OCI-M2 (cell line): ENCODE measurements around the gene IBA57.
"Not testable (repeated sequence)": the region's sequence is repeated elsewhere in the genome, so short reads cannot be mapped to it uniquely, and the experiment has no call there.

ENCODE experiments used
- DNase-seq: peaks from one replicate; lab custom pipeline; 2025; ENCODE audit not compliant: unreplicated experiment; lab: John Stamatoyannopoulos, UW

IBA57 gene

DNA sequence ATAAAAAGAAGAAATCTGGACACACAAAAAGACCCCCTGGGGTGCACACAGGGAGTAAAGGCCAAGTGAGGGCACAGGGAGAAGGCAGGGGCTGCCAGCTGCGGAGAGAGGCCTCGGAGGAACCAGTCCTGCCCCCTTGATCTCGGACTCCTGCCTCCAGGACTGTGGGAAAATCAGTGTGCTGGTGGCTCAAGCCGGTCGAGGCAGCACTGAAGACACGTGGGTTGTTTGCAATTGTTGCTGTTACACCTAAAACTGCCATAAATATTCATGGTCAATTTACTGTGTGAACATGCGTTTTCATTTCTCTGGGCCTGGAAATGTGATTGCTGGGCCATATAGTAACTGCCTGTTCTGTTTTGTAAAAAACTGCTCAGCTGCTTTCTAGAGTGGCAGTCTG, 18.5 kb downstream of the IBA57 start:
- DNase-seq = no peak

DNA sequence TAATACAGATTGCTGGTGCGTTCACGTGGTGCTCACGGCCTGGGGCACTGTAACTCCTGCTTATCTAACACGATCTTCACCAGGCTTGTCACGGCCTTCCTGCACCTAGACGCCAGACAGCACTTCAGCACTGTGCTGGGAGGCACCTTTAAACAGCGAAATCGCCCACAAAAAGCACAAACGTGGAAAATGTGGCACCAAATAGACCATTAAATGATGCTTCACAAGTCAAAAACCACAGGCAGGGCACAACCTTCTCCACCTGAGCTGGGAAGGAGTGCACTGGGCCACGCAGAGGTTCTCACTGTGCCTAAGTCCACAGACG, 20.0 kb downstream of the IBA57 start:
- DNase-seq = no peak

DNA sequence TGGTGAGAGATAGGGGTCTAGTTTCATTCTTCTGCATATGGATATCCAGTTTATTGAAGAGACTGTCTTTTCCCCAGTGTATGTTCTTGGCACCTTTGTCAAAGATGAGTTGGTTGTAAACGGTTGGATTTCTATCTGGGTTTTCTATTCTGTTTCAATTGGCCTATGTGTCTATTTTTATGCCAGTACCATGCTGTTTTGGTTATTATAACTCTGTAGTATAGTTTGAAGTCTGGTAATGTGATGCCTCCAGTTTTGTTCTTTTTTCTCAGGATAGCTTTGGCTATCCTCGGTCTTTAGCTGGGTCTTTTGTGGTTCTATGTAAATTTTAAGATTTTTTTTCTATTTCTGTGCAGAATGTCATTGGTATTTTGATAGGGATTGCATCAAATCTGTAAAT, 22.6 kb downstream of the IBA57 start:
- DNase-seq = not testable (repeated sequence)

DNA sequence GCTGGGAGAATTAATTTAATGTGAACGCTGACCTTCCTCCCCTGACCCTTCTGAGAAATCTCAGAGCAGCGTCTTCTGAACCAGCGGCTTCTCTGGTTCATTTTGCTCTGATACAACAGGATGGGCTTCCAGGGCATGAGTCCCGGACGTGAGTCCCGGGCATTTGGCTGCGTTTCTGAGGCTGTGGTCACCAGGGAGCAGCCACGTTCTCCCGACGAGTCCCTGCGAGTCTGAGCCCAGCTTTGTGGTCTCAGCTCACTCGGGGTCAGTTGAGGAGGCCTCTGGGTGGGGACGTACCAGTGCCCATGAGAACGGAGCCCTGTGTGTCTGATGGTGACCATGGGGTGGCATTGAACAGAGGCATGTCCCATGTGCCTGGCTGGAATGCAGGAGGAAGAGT, 24.6 kb downstream of the IBA57 start:
- no peak for DNase-seq

DNA sequence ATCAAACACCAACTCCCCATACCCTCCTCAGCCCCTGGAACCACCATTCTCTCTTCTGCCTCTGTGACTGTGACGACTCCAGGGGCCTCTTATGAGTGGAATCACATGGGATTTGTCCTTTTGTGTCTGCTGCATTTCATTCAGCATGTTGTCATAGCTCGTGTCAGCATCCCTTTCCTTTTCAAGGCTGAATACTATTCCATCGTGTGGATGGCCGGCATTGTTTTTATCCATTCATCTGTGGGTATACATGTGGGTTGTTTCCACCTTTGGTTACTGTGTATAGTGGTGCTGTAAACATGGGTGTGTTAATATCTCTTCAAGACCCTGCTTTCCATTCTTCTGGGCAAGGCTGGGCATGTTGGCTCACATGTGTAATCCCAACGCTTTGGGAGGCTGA, 25.2 kb downstream of the IBA57 start:
- DNase-seq = no peak

DNA sequence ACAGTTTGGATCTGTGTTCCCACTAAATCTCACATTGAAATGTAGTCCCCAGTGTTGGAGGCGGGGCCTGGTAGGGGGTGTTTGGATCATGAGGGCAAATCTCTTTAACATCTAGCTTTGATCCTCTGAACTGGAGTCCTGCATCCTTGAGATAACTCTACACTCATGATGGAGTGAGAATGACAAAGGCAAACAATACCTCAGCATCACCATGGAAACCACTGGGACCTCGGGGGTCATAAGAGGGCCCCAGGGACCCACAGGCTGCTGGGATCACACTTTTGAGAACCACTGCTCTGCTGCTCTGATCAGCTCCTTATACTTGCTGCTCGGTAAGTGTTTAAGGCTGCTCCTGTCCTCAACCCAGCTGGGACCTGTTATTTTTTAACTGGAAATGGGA, 28.8 kb downstream of the IBA57 start:
- no peak for DNase-seq

DNA sequence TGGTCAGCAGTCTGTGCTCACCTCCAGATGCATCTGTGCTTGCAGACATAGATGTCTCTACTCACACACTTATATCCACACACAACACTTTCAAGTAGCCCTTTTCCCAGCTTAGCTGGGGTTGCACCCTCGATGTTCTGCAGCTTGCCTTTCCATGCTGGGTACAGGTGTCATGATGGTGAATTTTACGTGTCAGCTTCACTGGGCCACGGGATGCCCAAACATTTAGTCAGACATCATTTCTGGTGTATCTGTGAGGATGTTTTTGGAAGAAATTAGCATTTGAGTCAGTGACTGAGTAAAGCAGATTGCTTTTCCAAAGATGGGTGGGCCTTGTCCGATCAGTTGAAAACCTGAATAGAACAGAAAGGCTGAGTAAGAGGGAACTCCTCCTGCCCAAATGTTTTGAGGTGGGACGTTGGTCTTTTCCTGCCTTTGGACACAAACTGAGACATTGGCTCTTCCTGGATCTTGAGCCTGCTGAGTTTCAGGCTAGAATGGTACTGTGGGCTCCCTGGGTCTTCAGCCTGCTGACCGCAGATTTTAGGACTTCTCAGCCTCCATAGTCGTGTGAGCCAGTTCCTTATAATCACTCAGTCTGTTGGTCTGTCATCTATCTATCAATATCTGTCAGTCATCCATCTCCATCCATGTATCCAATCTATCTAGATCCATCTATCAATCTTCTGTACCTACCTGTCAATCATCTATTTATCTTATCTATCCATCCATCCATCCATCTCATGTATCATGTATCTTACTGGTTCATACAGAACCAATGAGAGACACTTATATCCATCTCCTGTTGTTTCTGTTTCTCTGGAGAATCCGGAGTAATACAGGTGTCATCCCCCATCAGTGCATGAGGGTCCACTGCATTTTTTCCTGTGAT, 29.6 kb downstream of the IBA57 start:
- DNase-seq = no peak

DNA sequence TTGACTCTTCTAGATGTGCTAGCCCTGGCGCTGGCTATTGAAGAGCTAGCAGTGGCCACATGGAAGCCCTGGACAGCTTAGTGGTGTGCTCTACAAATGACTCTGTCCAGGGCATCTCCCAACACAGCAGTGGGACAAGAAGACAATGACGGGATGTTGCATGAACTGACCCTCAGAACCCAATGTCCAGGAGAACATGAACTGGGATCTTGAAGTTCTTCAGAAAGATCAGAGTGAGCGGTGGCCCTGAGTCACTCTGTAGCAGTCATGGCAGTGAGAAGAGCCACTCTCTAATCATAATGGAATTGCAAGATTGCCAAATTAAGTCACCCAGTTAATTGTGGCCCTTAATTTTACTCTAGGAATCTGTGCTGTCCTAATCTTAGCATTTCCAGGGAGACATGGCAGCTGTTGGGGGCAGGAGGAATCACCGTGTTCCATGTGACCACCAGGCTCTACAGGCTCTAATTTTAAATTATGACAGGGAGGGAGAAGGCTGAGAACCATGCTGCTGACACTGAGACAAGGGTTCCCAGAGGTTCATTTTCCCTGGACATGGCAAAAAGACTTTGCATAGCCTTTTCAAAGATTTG, 32.0 kb downstream of the IBA57 start:
- DNase-seq = no peak

DNA sequence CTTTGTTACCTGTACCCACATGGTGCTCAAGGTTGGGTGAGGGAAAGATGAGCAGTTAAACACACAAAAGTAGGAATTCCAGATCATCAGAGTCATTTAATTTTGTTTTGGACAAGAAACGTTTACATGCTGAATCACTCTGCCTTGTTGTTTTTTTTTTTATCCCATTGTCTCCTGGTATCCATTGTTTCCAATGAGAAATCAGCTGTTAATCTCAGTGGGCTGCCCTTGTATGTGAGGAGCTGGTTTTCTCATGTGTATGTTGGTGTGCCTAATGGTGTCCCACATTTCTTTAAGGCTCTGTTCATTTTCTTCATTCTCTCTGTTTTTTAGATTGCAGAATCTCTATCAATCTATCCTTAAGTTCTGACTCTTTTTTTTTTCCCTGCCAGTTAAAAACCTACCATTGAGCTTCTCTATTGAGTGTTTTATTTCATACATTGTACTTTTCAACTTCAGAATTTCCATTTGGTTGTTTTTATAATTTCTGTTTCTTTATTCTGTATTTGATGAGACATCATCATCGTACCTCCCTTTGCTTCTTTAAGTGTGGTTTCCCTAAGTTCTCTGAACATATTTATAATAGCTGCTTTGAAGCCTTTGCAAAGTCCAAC, 33.5 kb downstream of the IBA57 start:
- DNase-seq = no peak

DNA sequence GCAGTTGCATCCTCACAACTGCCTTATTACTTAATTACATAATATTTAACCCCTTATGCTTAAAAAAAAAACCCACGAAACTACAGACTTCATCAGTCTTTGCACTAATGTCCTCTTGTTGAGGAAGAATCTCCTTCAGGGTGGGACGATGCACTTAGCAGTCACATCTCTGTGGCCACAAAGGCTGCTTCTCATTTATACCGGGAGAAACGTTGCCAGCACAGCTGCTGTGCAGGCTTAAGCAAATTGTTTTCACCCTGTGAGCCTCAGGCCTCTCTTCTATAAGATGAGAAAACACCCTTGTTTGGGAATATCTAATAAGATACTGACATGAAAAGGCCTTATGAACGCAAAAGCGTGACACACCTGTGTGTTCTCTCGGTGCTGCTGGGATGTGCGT, 39.4 kb downstream of the IBA57 start:
- no peak for DNase-seq

DNA sequence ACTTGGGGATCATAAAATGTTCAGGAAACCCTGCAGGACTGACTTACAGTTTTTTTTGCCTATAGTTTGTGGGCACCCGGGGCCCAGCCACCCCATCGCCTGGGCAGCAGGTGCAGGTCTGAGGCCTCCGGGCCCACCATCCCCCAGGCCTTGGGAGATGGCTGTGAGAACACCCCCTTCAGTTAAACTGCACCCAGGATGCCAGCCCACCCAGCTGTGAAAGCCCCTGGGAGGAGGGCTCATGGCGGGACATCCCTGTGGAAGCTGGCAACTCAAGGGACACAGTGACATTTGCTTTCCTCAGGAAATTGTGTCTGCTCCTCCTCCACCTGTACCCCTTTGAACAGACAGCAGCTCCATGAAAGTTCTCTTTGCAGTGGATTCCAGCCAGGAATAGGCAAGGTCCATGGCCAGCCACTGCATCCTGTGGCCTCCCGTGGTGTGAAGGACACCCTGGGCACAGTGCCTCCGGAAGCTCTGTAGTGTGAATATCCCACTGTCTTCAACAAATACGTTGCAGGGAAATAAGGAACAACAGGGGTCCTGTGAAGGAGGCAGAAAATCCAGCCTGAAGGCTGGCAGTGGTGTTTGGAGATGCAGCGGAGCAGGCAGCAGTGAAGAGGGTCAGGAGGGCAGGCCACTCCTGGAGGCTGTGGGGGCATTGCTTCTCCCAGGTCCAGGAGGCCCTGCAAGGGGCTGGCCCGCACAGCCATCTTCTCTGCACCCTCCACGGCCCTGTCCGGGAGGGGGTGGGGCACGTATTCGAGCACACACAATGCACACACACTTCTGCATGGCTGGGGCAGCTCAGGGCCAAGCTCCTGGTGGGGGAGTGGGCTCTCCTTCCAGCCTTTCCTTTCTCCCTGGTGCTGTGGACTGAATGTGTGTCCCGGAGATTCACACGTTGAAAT, 40.2 kb downstream of the IBA57 start:
- no peak for DNase-seq

DNA sequence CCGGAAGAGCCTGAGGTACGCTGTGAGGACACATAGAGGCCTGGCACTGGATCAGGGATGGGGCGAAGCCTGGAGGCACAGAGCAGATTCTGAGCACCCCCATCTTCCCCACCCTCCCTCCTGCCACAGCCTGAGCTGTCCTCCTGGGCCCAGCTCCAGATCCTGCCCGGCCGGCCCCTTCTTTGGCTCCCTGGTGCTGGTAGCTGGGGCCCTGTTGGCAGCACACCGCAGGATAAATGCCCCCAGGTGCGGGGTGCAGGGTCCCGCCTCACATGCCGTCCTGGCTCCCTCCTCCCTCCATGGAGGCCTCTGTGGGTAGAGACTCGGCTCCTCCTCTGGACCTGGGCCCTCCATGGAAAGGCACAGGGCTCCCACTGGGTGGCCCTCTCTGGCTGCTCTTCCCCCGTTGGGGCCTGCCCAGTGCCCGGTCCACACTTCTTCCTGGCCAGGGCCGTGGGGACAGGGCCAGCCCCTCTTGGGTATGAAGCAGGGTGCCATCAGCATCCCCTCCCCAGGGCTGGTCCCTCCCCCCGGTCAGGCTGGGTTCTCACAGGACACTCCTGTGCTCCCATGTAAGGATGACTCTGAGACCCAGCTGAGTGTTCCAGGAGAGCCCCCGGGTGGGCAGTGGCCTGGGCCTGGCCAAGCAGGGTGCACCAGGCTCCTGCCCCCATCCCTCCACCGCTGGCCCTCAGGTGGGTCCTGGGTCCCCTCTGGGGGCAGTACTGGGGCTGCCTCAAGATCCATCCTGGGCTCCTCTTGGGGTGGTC, 41.2 kb downstream of the IBA57 start:
- no peak for DNase-seq

DNA sequence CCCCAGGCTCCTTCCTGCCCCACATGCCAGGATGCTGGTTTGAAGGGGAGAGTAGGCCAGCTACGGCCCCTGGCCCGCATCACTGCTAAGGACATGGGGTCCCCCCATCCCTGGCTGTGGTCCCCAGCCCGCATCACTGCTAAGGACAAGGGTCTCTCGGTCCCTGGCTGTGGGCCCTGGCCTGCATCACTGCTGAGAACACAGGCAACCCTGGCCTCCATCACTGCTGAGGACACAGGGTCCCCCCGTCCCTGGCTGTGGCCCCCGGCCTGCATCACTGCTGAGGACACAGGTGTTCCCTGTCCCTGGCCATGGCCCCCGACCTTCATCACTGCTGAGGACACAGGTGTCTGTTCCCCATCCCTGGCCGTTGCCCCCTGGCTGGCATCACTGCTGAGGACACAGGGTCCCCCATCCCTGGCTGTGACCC, 41.8 kb downstream of the IBA57 start:
- DNase-seq = no peak

DNA sequence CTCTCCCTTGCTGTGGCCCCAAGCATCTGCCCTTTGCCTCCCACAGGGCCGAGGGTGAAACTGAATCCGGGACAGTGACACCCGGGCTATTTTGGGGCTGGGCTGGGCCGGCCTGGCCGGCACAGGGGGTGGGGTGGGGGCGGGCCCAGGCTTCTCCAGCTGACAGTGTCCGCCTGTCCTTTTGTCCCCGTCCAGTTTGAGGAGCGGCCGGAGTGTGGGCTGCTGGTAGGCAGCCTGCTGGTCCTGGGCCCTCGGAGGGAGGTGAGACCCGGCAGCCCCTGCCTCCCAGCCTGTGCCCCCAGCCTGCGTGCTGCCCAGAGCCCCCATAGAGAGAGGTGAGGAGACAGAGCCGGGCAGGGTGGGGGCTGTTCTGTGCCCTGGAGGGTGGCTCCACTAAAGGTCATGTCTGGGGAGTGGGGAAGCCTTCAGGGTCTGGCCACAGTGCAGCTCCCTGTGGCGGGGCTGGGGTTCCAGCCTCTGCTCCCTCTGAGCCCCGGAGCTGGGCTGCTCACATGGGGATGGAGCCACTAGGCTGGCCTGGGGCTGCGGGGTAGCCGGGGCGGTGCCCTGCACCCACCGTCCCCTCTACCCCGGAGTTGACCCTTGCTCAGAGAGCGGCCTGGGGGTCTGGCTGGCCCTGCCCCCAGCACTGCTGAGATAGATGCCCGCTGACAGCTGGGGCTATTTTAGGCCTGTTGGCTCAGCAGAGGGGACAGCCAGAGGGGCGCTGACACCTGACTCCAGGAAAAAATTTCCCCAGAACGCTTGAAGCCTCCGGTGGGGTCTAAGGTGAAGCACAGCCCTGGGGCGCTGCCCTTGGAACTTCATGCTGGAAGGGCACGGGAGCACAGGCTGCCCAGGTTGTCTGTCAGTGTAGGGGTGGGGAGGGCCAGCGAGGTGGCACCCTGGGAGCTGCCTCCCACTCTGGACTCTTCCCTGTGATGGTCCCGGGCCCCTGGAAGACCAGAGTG, 42.5 kb downstream of the IBA57 start, which contains the start of gene OBSCN:
Gene OBSCN (plus strand): TSS at position 194 of the 971 bp plus-strand sequence. CDS start 3,740 bp downstream, outside the sequence.
- DNase-seq = no peak

DNA sequence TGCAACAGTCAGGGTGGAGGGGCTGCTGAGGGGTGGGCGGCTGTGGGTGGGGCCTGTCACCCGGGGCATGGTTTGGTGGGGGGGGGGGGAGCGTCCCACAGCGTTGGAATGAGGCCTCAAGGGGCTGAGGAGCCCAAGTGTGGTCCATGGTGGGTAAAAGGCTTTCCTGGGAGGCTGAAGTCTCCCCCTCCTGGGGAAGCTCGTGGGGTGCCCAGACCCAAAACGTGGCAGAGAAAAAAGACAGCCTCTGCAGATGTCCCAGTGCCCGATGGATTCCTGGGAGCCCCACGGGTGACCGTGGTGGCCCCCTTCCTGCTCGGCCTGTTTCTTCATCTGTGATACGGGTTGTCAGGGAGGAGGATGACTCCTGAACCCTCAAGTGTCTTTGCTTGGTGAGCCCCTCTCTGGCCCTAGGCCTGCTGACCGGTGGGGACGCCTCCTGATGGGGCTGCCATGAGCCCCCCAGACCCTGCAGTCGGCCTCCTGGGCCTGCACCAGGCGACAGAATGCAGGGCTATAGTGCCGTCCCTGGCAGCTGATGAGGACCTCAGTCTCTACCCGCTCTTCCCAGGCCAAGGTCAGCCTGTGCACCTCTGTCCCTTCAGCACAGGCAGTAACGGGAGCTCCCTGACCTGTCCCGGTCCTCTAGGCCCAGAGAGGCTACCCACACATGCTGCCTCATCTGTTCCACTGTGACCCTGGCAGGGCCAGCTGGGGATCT, 43.4 kb downstream of the IBA57 start:
- DNase-seq = no peak

DNA sequence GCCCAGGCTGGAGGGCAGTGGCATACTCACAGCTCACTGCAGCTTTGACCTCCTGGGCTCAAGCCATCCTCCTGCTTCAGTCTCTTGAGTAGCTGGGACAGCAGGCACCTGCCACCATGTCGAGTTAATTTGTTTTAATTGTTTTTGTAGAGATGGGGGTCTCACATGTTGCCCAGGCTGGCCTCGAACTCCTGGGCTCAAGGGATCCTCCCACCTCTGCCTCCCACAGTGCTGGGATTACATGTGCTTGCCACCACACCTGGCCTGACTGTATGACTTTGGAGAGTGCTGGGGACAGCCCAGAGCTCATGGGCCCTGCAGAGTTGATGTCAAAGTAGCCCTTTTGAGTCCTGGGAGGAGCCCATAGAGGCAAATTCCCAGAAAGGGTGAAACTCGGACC, 44.1 kb downstream of the IBA57 start:
- DNase-seq = no peak

DNA sequence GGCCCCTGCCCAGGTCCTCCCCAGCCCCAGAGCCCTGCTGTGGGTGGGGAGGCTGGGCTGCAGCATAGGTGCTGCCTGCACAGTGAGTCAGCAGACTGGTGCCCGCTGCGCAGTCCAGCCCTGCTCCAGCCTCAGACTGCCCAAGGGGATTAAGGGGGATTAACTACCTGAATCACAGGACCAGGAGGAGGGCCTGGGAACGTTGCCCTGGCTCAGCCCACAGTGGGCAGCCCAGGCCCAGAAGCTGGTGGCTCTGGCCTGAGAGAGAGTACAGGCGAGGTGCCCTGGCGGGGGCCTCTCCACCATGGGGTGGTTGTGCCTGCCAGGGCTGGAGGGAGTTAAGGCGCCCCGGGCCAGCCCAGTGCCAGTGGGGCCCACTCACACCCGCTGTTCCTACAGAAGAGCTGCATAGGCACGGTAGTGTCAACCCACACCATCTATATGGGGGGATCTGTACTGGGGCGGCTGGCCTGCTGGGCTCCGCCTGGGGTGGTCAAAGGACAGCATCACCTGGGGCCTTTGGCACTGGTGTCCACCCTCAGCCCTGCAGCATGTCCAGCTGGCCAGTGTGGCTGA, 44.6 kb downstream of the IBA57 start:
- DNase-seq = no peak
